OCI-LY1 (cell line): Measurements from ENCODE around the gene NPLOC4.

Experiments
- CTCF ChIP-seq: fragments of 200-600 bp; sonication (generic), shearing (Covaris generic); IDR thresholded peaks from 2 replicates; pipeline ENCODE4 v1.5.1; 2017; ENCODE audit warnings: mild to moderate bottlenecking, antibody characterized with exemption, low read length, moderate library complexity, mixed read lengths
- EZH2 ChIP-seq: fragments of 200-600 bp; sonication (generic), shearing (Covaris generic); IDR thresholded peaks from 2 replicates; pipeline ENCODE4 v1.8.0; 2017; ENCODE audit warnings: borderline replicate concordance, mixed run types, mild to moderate bottlenecking, antibody characterized with exemption, low read length, moderate library complexity, mixed read lengths

GRCh38 chr17:81561494-81561885 is 75.4 kb downstream of the NPLOC4 start:
- TF ChIP-seq CTCF (no peak), EZH2 (no peak)
